GM21367 (cell line): ENCODE measurements around the gene PTPRM.

ENCODE experiments used
- ATAC-seq: cut with Tn5 transposase; IDR thresholded peaks from one replicate; pipeline ENCODE4 v1.9.1; 2021; ENCODE audit not compliant: unreplicated experiment

The PTPRM gene

GRCh38 chr18:7749510-7749981, 182.4 kb downstream of the PTPRM start:
- no peak for ATAC-seq

GRCh38 chr18:7750095-7750663, 183.1 kb downstream of the PTPRM start:
- ATAC-seq, result no peak

GRCh38 chr18:7750966-7751365, 183.8 kb downstream of the PTPRM start:
- no peak for ATAC-seq

GRCh38 chr18:7754258-7754657, 187.1 kb downstream of the PTPRM start:
- no peak for ATAC-seq

GRCh38 chr18:7754725-7755181, 187.6 kb downstream of the PTPRM start:
- ATAC-seq, result no peak

- no peak for ATAC-seq
Measured at GRCh38 chr18:7755753-7756475, 188.8 kb downstream of the PTPRM start.

GRCh38 chr18:7757175-7757574, 190.1 kb downstream of the PTPRM start:
- no peak for ATAC-seq

GRCh38 chr18:7758764-7759163, 191.6 kb downstream of the PTPRM start:
- ATAC-seq, result no peak

GRCh38 chr18:7760967-7761948, 194.1 kb downstream of the PTPRM start:
- no peak for ATAC-seq

- no peak for ATAC-seq
Measured at GRCh38 chr18:7764405-7764804, 197.3 kb downstream of the PTPRM start.

- no peak for ATAC-seq
Measured at GRCh38 chr18:7766346-7766745, 199.2 kb downstream of the PTPRM start.

- no peak for ATAC-seq
Measured at GRCh38 chr18:7766817-7767216, 199.7 kb downstream of the PTPRM start.

GRCh38 chr18:7770908-7771307, 203.8 kb downstream of the PTPRM start:
- no peak for ATAC-seq

GRCh38 chr18:7772510-7772888, 205.4 kb downstream of the PTPRM start:
- no peak for ATAC-seq

- ATAC-seq, result no peak
Measured at GRCh38 chr18:7772951-7773350, 205.8 kb downstream of the PTPRM start.

GRCh38 chr18:7775128-7775527, 208.0 kb downstream of the PTPRM start:
- ATAC-seq, result no peak

- ATAC-seq, result no peak
Measured at GRCh38 chr18:7775843-7776242, 208.7 kb downstream of the PTPRM start.

GRCh38 chr18:7778181-7778580, 211.1 kb downstream of the PTPRM start:
- ATAC-seq, result no peak

GRCh38 chr18:7779211-7779610, 212.1 kb downstream of the PTPRM start:
- no peak for ATAC-seq

- no peak for ATAC-seq
Measured at GRCh38 chr18:7784171-7784570, 217.1 kb downstream of the PTPRM start.

- no peak for ATAC-seq
Measured at GRCh38 chr18:7786569-7786968, 219.5 kb downstream of the PTPRM start.
